Ovary (tissue), 9 donors: ENCODE results near the gene NATD1. TPM values are rescaled to one million over a fixed set of nuclear protein-coding genes. Genes with fewer than 3 reads are reported as not detected.

Source experiments
- DNase-seq, 5 donors: peaks; one replicate each; pipeline ENCODE4 v3.0.0-alpha.2; 2019 to 2020
- H3K27ac ChIP-seq, 2 donors: fragments of 200-600 bp; one replicate each; pipeline versions ENCODE4 v1.5.1 to v1.8.0; 2019 to 2022
- H3K27me3 ChIP-seq: fragments of 200-600 bp; one replicate; pipeline ENCODE4 v1.8.0; 2022
- H3K36me3 ChIP-seq: fragments of 200-600 bp; sonication (generic); one replicate; pipeline ENCODE4 v1.5.1; 2019
- H3K4me1 ChIP-seq: one replicate; pipeline ENCODE4 v1.8.1; 2013; ENCODE audit warnings: mild to moderate bottlenecking, moderate library complexity; ENCODE audit not compliant: insufficient read depth
- H3K4me3 ChIP-seq: fragments of 200-600 bp; sonication (generic); one replicate; pipeline ENCODE4 v1.5.1; 2017
- H3K9me3 ChIP-seq, 2 donors: fragments of 200-600 bp in 1 of 2; sonication (generic) in 1 of 2; one replicate each; pipeline versions ENCODE4 v1.5.1 to v1.8.1; 2013 to 2019; ENCODE audit warnings: mild to moderate bottlenecking in 1 of 2, moderate library complexity in 1 of 2
- EP300 ChIP-seq: sonication (generic); formaldehyde crosslinking; IDR thresholded peaks from one replicate; pipeline ENCODE4 v1.6.1; 2017; ENCODE audit warnings: antibody characterized with exemption
- POLR2A ChIP-seq: fragments of 450-650 bp; IDR thresholded peaks from one replicate; pipeline ENCODE4 v1.6.1; 2017; ENCODE audit warnings: antibody characterized with exemption, mild to moderate bottlenecking, moderate library complexity
- WGBS, 3 donors: extraction: QIAGEN DNeasy Blood & Tissue Kit in 1 of 3; methylation state at CpG; one replicate each; pipeline versions ENCODE4 v1.1.5 to v1.1.7; 2013 to 2017; 5-methylcytosine and 5-hydroxymethylcytosine counted together
- intact Hi-C, 4 donors: fragments of 100-400 bp; cut with DNase I; formaldehyde crosslinking; loops; one replicate each; pipeline versions ENCODE4 v1.11.0 to v1.15.1; 2022 to 2023
- polyA plus RNA-seq, 2 donors: library from polyadenylated mRNA; stranded (reverse); fragments of 200-250 nt in 1 of 2; fragments of 350-450 nt in 1 of 2; fragmentation: Illumina TruSeq in 1 of 2; extraction: RNeasy Lipid Tissue Mini Kit (QIAGEN cat#74804) in 1 of 2; gene quantifications; one replicate each; pipeline ENCODE4 v1.2.3, GENCODE V29; 2013 to 2014
- total RNA-seq, 7 donors: library from RNA; depleted of rRNA in 2 of 7; stranded (reverse); fragments of >200 nt in 2 of 7; fragmentation: NEBNext Ultra II Directional in 3 of 7; extraction: Animal tissue kit (Norgen Biotek cat#: 25700) in 3 of 7; gene quantifications; one replicate each; pipeline versions ENCODE4 v1.1.0 to v1.2.4, GENCODE V29; 2016 to 2023
- TF ChIP-seq, protein P1 (sequence below), 3 donors: fragments of 450-650 bp in 2 of 3; fragments of 200-600 bp in 1 of 3; IDR thresholded peaks; one replicate each; pipeline versions ENCODE4 v1.5.1 to v1.8.0; 2016 to 2022; ENCODE audit warnings: antibody characterized with exemption in 3 of 3, mild to moderate bottlenecking in 1 of 3
- donor health status: DM: no; HTN: no; CAD: no; lungs with moderate emphysema.
- donor health status: DM: no; HTN: no; CAD: no.
- donor health status: Bipolar disorder and iron deficiency.
- donor health status: DM: yes; HTN: yes; CAD: no.
- donor health status: DM: no; HTN: no; CAD: no.
- donor health status: DM: yes; HTN: yes; CAD: no.

NATD1 gene
- total and polyA plus RNA-seq, 9 donors, result 2.8 to 9.0 (median 5.3) TPM

DNA sequence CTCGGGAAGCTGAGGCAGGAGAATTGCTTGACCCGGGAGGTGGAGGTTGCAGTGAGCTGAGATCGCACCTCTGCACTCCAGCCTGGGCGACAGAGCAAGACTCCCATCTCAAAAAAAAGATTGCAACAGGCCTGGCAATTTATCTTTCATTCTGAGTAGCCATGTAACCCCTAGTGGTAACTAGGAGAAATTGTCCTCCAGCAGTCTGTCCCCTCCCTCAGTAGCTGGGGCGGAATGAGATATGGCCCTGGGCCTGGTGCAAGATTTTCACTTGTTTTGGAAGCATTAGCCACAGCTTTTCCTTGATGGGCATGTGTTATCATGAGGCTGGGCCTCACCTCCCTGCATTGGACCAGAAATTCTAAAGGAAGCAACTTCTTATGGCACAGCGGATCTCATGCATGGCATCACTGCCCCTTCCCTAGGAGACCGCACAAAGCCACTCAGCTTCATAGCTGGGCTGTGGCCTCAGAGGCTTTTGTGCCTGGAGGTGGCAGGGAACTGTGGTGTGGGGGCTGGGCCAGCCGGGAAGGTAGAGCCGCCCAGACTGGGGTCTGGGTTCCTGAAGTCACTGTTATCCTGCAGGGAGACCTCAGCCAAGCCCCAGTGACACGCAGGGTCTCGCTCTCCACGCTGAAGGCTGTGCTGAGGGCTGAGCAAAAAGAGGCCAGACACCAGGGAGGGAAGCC lies 13.4 kb downstream of the NATD1 start:
- Histone ChIP-seq H3K9me3 (no peaks in the 10 kb centered on the region), H3K27ac (no peak overlapping the region), H3K36me3 (no peaks in the 10 kb centered on the region), H3K4me3 (no peak overlapping the region), H3K27me3 (no peaks in the 10 kb centered on the region), H3K4me1 (no peaks in the 10 kb centered on the region)
- no peak for DNase-seq
- TF ChIP-seq POLR2A, result no peak
- TF ChIP-seq, protein P1, sequence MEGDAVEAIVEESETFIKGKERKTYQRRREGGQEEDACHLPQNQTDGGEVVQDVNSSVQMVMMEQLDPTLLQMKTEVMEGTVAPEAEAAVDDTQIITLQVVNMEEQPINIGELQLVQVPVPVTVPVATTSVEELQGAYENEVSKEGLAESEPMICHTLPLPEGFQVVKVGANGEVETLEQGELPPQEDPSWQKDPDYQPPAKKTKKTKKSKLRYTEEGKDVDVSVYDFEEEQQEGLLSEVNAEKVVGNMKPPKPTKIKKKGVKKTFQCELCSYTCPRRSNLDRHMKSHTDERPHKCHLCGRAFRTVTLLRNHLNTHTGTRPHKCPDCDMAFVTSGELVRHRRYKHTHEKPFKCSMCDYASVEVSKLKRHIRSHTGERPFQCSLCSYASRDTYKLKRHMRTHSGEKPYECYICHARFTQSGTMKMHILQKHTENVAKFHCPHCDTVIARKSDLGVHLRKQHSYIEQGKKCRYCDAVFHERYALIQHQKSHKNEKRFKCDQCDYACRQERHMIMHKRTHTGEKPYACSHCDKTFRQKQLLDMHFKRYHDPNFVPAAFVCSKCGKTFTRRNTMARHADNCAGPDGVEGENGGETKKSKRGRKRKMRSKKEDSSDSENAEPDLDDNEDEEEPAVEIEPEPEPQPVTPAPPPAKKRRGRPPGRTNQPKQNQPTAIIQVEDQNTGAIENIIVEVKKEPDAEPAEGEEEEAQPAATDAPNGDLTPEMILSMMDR (IDR thresholded peaks at IDR 0.05), result no peak
- no peak for TF ChIP-seq EP300
- WGBS, 3 donors, result 62 to 74% (median 67%) methylated on average over 11 to 12 of the region's 12 CpGs
- intact Hi-C loops, result loop anchor here in 1 of 4 donors (1.0 kb wide), 1 partner anchor 19 kb away; no protein-coding TSS in a partner anchor

DNA sequence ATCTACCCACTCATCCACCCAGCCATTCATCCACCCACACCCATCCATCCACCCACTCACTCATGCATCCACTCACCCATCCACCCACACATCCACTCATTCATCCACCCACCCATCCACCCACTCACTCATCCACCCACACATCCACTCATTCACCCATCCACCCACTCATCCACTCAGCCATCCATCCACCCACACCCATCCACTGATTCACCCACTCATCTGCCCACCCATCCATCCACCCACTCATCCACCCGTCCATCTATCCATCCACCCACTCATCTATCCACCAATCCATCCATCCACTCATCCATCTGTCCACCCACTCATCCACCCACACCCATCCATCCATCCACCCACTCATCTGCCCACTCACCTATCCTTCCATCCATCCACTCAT lies 17.3 kb downstream of the NATD1 start:
- Histone ChIP-seq H3K4me1 (no peaks in the 10 kb centered on the region), H3K27me3 (no peaks in the 10 kb centered on the region), H3K36me3 (no peaks in the 10 kb centered on the region), H3K4me3 (no peak overlapping the region), H3K9me3 (no peaks in the 10 kb centered on the region), H3K27ac (no peak overlapping the region)
- intact Hi-C loops, result no loop called here
- WGBS, 3 donors, result 81 to 90% (median 89%) methylated on average over 1 of the region's 1 CpG
- TF ChIP-seq EP300 (no peak), POLR2A (no peak)
- TF ChIP-seq, protein P1 (IDR thresholded peaks at IDR 0.05), result no peak
- DNase-seq, result no peak

DNA sequence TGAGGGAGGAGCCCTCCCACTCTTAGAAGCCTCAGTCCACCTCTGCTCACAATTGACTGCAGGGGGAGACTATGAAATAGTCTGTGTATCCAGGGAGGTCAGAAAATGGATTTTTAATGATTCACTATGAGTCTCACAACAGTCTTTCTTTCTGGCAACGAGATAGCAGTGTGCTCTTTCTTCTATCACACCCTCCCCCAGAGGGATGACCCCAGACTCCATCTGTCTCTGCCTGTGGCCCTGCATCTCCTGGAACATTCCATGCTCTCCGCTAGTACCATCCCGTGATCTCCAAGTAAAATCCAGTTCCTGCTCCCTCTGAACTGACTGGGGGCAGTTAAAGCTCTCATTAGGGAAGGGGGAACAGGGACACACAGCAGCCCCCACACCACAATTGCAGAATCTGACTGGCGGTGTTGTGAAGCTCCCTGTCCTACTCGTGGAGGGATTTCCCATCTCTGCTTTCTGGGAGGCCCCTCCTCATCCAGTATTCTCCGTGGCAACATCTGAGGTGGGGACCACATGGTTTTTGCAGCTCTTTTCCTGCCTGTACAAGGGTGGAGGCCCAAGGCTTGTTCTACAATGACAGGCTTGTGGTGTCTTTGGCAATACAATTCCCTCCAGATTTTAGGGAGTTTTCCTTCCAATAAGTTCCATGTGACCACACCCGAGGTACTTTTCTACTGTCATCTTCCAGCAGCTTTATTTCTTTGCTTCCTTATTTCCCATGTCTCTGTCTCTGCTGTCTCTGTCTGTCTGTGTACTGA lies 19.4 kb downstream of the NATD1 start:
- 40 to 49% (median 44%) methylated on average over 7 of the region's 7 CpGs for WGBS, 3 donors
- intact Hi-C loops, result no loop called here

DNA sequence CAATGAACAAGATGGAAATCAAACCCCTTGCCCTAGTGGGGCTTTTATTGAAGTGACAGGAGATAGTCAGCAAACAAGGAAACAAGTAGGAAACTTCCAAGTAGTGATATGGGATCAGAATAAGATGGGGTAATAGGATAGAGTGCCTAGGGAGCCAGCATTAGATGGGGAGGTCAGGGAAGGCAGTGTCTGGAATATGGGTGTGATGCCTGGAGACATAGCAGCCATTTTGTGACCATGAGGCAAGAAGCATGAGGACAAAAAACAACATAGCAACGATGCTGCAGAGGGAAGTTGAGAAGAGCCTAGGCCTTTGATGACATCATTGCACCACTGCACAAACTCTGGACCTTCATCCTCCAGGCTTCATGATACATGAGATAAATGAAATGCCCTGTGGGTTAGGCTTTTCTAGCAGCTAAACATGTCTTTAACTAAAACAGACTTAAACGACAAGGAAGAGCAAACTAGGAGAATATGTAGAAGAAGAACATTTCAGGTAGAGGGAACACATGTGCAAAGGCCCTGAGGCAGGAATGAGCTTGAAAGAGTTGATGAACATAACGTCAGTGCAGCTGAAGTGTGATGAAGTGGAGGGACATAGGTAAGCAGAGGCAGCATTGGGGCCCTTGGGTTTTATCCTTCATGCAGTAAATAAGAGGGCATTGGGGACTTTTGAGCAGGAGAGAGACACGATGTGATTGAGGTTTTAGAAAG lies 21.0 kb downstream of the NATD1 start:
- WGBS, 3 donors, result 86 to 94% (median 89%) methylated on average over 4 of the region's 4 CpGs

More for the DNA sequence above, 19.4 kb downstream of the NATD1 start:
- no peak for DNase-seq
- no peaks in the 10 kb centered on the region for H3K27me3 ChIP-seq
- no peak overlapping the region for H3K27ac ChIP-seq
- H3K36me3 ChIP-seq, result no peaks in the 10 kb centered on the region
- H3K4me1 ChIP-seq, result no peaks in the 10 kb centered on the region
- H3K4me3 ChIP-seq, result no peak overlapping the region
- TF ChIP-seq, protein P1 (IDR thresholded peaks at IDR 0.05), result no peak
- TF ChIP-seq POLR2A (no peak), EP300 (no peak)
- H3K9me3 ChIP-seq, result no peaks in the 10 kb centered on the region

More for the DNA sequence above, 21.0 kb downstream of the NATD1 start:
- intact Hi-C loops, result no loop called here
- no peak for DNase-seq
- TF ChIP-seq EP300 (no peak), POLR2A (no peak)
- TF ChIP-seq, protein P1 (IDR thresholded peaks at IDR 0.05), result no peak
- Histone ChIP-seq H3K27me3 (no peaks in the 10 kb centered on the region), H3K9me3 (no peaks in the 10 kb centered on the region), H3K4me3 (no peak overlapping the region), H3K27ac (no peak overlapping the region), H3K36me3 (no peaks in the 10 kb centered on the region), H3K4me1 (no peaks in the 10 kb centered on the region)
